Measurements from ENCODE around the gene MC3R.

DNA sequence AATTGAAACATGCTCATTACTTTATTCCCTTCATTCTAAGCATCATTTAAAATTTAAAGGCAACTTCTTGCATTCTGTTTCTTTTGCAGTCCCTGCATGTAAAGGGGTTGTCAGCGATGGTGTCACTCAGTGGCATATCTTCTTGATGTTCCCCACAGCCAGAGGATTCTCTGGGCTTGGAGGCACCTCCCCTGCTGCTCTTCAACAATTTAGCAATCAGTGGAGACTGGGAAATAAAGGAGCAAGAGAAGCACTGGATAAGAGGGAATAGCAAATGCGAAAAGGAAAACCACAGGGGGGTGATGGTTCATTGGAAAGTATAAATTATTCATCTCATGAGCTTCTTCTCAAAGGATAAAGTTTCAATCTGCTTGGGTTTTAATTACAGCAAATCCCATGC is 30.7 kb upstream of the MC3R start:
- TF ChIP-seq POLR2AphosphoS5 (IDR thresholded peaks at IDR 0.05; ENCODE audit: low read depth): no peak
- no peak for TF ChIP-seq CTCF (IDR thresholded peaks at IDR 0.05; ENCODE audit: insufficient read depth, low read length)
- TF ChIP-seq GABPA (IDR thresholded peaks at IDR 0.05; ENCODE audit: low read depth): no peak
- no peak for TF ChIP-seq SPI1 (IDR thresholded peaks at IDR 0.05; ENCODE audit: borderline replicate concordance, low read depth)
